Stimulated activated CD4-positive, alpha-beta T cell treated with anti-CD3 and anti-CD28 coated beads, TNF-alpha, amount 100 ng/mL, for 1 hour (primary cell): ENCODE measurements around the gene KPTN.

Source experiments
- DNase-seq, 3 donors: peaks; one replicate each; pipeline ENCODE4 v3.0.0-alpha.2; 2020; ENCODE audit warnings: low read depth in 3 of 3, low spot score in 1 of 3

Gene KPTN

GRCh38 chr19:47470447-47471195 is 13.4 kb downstream of the KPTN start:
- DNase-seq = no peak

DNA sequence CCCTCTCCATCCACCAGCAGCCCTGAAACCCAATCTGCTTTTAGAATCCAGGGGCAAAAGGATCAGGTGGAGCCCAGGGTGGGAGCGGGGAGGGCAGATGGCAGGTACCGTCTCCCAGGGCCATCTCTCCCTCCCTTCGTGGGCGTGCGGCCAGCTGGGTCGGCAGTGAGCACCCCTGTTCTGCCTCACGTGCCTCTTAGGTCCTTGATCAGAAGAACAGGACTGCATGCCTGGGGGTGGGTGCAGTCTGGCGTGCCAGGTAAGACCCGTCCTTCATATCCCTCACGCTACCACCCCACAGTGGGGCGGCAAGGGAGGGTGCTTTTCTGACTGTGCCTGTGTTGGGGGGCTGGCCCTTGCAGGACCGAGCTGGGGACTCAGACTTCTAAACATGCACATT is 14.3 kb downstream of the KPTN start:
- DNase-seq = no peak

DNA sequence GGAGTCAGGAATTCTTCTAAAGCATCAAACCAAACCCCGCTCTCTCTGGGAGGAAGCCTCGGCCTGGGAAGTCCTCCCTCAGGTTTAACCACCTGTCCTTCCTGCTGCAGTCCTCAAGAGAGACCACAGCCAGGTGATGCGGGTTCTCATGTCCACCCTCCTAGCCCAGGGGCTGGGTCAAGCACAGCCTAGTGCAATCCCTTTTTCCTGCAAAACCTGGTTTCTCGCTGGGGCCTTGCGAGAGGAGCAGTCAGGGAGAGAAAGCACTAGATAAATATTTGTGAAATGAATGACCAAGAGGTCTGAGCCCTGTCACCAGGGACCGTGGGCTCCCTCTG is 14.7 kb downstream of the KPTN start:
- DNase-seq = no peak

DNA sequence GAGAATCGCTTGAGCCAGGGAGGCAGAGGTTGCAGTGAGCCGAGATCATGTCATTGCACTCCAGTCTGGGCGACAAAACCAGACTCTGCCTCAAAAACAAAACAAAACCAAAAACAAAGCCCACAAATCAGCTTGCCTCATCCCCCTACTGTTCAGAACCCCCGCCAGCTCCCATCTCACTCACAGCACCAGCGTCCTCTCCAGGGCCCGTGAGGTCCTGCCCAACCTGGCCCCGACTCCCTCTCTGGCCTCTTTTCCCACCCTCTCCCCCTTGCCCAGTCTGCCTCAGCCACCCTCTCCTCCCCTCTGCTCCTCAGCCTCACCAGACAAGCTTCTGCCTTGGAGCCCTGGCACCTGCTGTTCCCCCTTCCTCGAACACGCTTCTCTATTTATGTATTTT is 16.1 kb downstream of the KPTN start:
- no peak for DNase-seq

DNA sequence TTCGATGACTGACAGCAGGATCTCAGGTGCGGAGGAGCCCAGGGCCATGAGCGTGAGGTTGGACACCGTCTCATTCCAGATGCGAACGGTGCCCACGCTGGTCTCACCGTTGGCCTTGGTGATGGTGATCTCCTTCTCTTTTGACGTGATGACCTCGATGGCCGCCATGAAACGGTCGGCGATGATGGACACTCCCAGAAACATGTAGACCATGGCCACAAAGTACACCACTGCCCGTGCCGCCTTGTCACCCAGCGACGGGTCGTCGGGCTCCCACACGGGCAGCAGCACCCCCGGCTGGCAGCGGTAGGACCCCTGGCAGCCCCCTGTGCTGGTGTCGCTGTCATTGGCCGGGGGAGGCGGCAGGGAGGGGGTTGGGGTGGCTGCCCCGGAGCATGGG is 18.1 kb downstream of the KPTN start:
- no peak for DNase-seq

DNA sequence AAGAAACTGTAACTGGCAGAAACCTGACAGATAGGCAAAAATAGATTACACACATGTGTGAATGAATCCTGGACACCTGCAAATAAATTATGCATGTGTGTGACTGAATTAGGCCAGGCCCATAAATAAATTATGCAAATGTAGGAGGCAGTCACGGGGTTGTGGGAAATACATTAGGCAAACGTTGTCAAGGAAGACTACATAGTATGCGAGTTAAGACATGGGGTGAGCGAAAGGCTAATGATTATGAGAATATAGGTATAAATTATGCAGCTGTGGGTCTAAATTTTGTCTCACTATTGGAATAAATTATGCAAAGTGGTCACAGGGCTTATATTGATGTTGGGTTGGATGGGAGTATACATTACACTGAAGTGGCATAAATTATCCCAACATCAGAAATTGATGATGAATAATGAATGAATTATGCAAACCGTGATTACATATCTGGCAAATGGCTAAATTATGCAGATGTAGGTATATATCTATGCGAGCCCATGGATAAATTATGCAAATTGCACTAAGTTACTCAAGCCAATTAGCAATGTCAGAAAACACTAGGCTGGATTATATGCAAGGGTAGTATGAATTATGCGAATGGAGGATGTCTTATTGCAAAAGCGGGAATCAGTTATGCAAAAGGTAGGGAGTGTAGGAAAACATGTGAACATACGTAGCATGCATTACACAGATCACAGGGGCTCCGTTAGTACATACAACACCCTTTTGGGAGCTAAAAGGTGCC is 19.2 kb downstream of the KPTN start:
- DNase-seq = no peak

DNA sequence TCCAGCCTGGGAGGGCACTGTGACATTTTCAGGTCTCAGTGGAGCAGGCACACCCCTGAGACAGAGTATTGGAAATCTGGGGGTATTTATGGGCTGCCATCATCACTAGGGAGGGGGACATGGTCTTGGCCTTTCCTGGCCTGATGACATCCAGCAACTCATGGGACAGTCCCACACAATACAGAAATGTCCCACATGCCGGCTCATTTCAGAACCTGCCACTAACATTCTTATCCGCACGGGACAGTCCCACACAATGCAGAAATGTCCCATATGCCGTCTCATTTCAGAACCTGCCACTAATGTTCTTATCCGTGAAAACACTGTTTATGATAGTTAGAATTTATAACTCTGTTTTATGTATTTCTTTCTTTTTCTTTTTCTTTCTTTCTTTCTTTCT is 22.1 kb downstream of the KPTN start:
- DNase-seq = no peak

- no peak for DNase-seq
Measured at GRCh38 chr19:47459477-47459876, 24.5 kb downstream of the KPTN start.

- DNase-seq = no peak
Measured at GRCh38 chr19:47458672-47459071, 25.3 kb downstream of the KPTN start.

GRCh38 chr19:47456721-47457474 is 27.1 kb downstream of the KPTN start:
- DNase-seq = no peak

- no peak for DNase-seq
Measured at GRCh38 chr19:47450478-47450877, 33.5 kb downstream of the KPTN start.

GRCh38 chr19:47448360-47448727 is 35.7 kb downstream of the KPTN start:
- no peak for DNase-seq

GRCh38 chr19:47447470-47448359 is 36.3 kb downstream of the KPTN start:
- peak in 1 of 3 donors; percentile 42 for DNase-seq

DNA sequence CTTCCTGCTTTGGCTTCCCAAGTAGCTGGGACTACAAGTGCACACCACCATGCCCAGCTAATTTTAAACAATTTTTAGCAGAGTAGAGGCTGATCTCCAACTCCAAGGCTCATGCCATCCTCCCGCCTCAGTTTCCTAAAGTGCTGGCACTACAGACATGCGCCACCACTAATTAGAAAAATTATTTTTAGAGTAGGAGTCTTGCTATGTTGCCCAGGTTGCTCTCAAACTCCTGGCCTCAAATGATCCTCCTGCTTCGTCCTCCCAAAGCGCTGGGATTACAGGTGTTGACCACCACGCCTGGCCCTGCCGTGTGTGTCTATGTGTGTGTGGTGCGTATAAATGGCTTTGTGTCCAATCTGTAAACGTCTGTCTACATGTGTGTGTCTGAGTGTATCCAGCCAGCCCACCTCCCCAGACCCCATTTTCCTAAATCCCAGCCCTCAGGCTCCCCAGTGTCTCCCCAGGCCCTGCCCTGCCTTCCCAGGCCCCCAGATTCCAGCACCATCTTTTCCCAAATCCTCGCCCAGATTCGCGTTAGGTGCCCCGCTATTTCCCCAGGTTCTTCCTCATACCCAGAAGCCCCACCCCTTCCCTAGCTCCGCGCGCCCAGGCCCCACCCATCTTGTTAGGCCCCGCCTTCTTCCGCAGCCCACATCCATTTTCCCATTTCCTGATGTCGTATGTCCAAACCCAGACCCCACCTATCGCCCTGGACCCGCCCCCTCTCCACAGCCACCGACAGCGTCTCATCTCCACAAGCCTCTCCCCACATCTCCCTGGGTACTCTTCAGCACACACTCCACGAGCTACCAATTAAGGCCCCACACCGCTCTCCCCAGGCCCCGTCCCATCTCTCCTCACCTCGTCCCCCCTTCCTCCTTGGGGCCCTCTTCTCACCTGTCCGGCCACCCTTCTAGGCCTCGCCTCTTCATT is 37.2 kb downstream of the KPTN start:
- DNase-seq = no peak

GRCh38 chr19:47445937-47446402 is 38.0 kb downstream of the KPTN start:
- peak; percentile 33 to 65 (median 43) for DNase-seq

DNA sequence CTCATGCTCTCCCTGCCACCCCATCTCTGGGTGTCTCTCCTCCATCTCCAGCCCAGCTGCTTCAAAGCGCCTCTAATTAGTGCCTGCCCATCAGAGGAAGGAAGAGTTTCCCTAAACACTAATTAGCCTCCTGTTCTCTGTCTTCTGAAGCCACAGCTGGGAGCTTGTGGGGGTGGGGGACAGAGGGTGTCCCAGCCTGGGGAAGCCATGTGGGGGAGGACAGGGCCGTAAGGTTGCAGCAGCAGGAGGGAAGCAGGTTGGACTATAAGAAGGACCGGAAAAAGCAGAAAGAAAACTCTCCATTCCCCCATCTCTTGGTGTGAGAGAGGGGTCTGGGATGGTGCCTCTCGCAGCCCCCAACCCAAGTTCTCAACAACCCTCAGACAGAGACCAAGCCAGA is 38.5 kb downstream of the KPTN start:
- DNase-seq = no peak

GRCh38 chr19:47444388-47444821 is 39.6 kb downstream of the KPTN start:
- DNase-seq = no peak

DNA sequence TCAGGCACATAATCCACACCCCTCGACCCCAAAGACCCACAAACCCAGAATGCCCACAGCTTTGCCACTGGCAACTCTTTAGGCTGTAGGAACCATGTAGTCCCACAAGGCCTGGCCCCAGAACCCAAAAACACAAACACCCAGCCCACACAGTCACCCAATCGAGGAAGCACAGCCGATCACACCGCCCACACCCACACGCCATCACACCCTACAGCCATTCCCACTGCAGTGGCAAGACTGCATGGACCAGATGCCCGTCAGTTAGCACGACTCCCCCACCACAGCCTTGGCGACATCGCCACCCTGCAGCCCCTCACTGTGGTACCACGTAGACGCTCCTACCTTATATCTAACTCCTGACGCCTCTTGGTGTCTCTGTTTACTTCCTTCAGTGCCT is 40.7 kb downstream of the KPTN start:
- DNase-seq = no peak

DNA sequence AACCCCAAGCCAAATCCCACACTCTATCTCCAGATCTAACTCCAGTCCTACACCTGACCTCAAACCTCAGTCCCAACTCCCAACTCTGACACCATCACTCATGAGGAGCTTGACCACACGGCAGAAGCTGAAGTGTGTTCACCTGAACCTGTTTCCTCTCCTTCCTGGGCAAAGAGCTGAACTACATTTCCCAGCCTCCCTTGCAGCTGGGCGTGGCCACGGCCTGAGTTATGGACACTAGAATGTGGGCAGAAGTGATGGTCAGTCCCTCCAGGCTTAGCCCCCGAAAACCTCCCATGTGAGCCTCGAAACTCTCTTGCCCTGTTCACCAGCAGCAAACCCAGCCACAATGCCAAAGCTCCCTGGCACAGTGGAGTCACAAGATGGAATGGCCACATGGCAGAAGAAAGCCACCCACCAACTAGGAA is 45.2 kb downstream of the KPTN start:
- no peak for DNase-seq

GRCh38 chr19:47437500-47437899 is 46.5 kb downstream of the KPTN start:
- no peak for DNase-seq
